Stomach (tissue), 9 donors: ENCODE measurements around the gene LHFPL3. TPM values are rescaled to one million over a fixed set of nuclear protein-coding genes. Genes with fewer than 3 reads are reported as not detected.

Source experiments
- DNase-seq, 2 donors: peaks; one replicate each; pipeline versions ENCODE4 v3.0.0 to v3.0.0-alpha.2; 2013 to 2019
- H3K27ac ChIP-seq, 5 donors: fragments of 200-600 bp in 4 of 5; sonication (generic) in 4 of 5; one replicate each; pipeline ENCODE4 v1.5.1; 2013 to 2019; ENCODE audit warnings: mild to moderate bottlenecking in 1 of 5, moderate library complexity in 1 of 5
- H3K27me3 ChIP-seq, 3 donors: fragments of 200-600 bp; sonication (generic); one replicate each; pipeline ENCODE4 v1.5.1; 2017 to 2019; ENCODE audit warnings: mixed run types in 1 of 3
- H3K36me3 ChIP-seq, 4 donors: fragments of 200-600 bp; sonication (generic); 1 replicate in 3 of 4; 2 replicates in 1 of 4; pipeline ENCODE4 v1.5.1; 2016 to 2019
- H3K4me1 ChIP-seq, 4 donors: fragments of 200-600 bp; sonication (generic); one replicate each; pipeline ENCODE4 v1.5.1; 2016 to 2019
- H3K4me3 ChIP-seq, 4 donors: fragments of 200-600 bp; sonication (generic) in 3 of 4; one replicate each; pipeline ENCODE4 v1.5.1; 2016 to 2019; ENCODE audit warnings: mild to moderate bottlenecking in 1 of 4
- H3K9me3 ChIP-seq, 4 donors: fragments of 200-600 bp; sonication (generic); one replicate each; pipeline ENCODE4 v1.5.1; 2016 to 2019
- EP300 ChIP-seq: sonication (generic); formaldehyde crosslinking; IDR thresholded peaks from one replicate; pipeline ENCODE4 v1.6.1; 2017; ENCODE audit warnings: antibody characterized with exemption
- POLR2A ChIP-seq, 4 donors: fragments of 450-650 bp; IDR thresholded peaks; one replicate each; pipeline ENCODE4 v1.6.1; 2016; ENCODE audit warnings: antibody characterized with exemption in 4 of 4, control low read depth in 2 of 4, mild to moderate bottlenecking in 1 of 4, moderate library complexity in 1 of 4
- POLR2AphosphoS5 ChIP-seq, 3 donors: sonication (generic); formaldehyde crosslinking; IDR thresholded peaks; one replicate each; pipeline ENCODE4 v1.6.1; 2016; ENCODE audit warnings: antibody characterized with exemption in 3 of 3
- WGBS, 5 donors: extraction: QIAGEN DNeasy Blood & Tissue Kit in 3 of 5; methylation state at CpG; one replicate each; pipeline versions ENCODE4 v1.1.5 to v1.1.7; 2013 to 2018; 5-methylcytosine and 5-hydroxymethylcytosine counted together
- intact Hi-C: fragments of 100-400 bp; cut with DNase I; formaldehyde crosslinking; loops from one replicate; pipeline ENCODE4 v1.15.1; 2023; ENCODE audit warnings: low total_unique reads
- polyA plus RNA-seq, 3 donors: library from polyadenylated mRNA; stranded (reverse); fragments of 200-250 nt; gene quantifications; one replicate each; pipeline ENCODE4 v1.2.3, GENCODE V29; 2013
- total RNA-seq, 5 donors: library from RNA; depleted of rRNA; stranded (reverse); fragments of >200 nt; gene quantifications; one replicate each; pipeline versions ENCODE4 v1.1.0 to v1.2.3, GENCODE V29; 2014 to 2016
- TF ChIP-seq, protein P1 (sequence below), 7 experiments: fragments of 450-650 bp in 4 of 7; fragments of 200-600 bp in 3 of 7; sonication (generic) in 3 of 7; IDR thresholded peaks; one replicate each; pipeline ENCODE4 v1.5.1; 2016 to 2019; ENCODE audit warnings: antibody characterized with exemption in 7 of 7, control low read depth in 2 of 7, mild to moderate bottlenecking in 1 of 7
- donor health status: healthy with polysubstance abuse.
- donor health status: Bipolar disorder and iron deficiency.
- donor health status: healthy.

Gene LHFPL3
- total and polyA plus RNA-seq, 8 donors, result 0.55 TPM; not detected in 7

DNA sequence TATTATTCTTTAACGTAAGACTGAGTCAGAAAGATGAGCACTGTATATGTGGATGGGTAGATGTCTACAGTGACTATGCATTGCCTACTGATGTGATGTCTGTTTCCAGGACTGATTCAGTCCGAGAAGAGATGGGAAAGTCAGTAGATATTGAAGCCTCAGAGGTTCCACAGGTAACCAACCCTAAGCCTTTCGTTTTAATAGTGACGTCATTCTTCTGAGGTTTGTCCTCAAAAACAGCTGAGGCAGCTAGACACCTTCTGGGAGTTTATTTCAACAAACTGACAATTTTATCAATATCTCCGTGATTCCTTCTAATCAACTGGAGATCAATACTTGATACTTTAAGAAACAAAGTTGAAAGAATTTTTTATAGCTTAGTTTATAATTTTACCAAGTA lies 171.6 kb downstream of the LHFPL3 start:
- Histone ChIP-seq H3K4me1 (no peaks in the 10 kb centered on the region), H3K27ac (no peak overlapping the region), H3K36me3 (no peaks in the 10 kb centered on the region), H3K9me3 (no peaks in the 10 kb centered on the region), H3K27me3 (no peaks in the 10 kb centered on the region), H3K4me3 (no peak overlapping the region)
- WGBS, 5 donors, result 70 to 84% (median 73%) methylated on average over 5 of the region's 5 CpGs
- intact Hi-C loops, result no loop called here
- no peak for DNase-seq
- TF ChIP-seq POLR2AphosphoS5 (IDR thresholded peaks at IDR 0.05) (no peak), EP300 (no peak), POLR2A (IDR thresholded peaks at IDR 0.05) (no peak)
- TF ChIP-seq, protein P1, sequence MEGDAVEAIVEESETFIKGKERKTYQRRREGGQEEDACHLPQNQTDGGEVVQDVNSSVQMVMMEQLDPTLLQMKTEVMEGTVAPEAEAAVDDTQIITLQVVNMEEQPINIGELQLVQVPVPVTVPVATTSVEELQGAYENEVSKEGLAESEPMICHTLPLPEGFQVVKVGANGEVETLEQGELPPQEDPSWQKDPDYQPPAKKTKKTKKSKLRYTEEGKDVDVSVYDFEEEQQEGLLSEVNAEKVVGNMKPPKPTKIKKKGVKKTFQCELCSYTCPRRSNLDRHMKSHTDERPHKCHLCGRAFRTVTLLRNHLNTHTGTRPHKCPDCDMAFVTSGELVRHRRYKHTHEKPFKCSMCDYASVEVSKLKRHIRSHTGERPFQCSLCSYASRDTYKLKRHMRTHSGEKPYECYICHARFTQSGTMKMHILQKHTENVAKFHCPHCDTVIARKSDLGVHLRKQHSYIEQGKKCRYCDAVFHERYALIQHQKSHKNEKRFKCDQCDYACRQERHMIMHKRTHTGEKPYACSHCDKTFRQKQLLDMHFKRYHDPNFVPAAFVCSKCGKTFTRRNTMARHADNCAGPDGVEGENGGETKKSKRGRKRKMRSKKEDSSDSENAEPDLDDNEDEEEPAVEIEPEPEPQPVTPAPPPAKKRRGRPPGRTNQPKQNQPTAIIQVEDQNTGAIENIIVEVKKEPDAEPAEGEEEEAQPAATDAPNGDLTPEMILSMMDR (IDR thresholded peaks at IDR 0.05), result no peak

- intact Hi-C loops, result no loop called here
- Histone ChIP-seq H3K36me3 (no peaks in the 10 kb centered on the region), H3K9me3 (peaks cover 0 to 4% (median 0%) of the 10 kb centered on the region in 4 donors), H3K4me3 (no peak overlapping the region), H3K4me1 (no peaks in the 10 kb centered on the region), H3K27me3 (no peaks in the 10 kb centered on the region), H3K27ac (no peak overlapping the region)
- no peak for TF ChIP-seq EP300
- no peak for TF ChIP-seq POLR2AphosphoS5 (IDR thresholded peaks at IDR 0.05)
- no peak for TF ChIP-seq POLR2A (IDR thresholded peaks at IDR 0.05)
- TF ChIP-seq, protein P1 (IDR thresholded peaks at IDR 0.05), result no peak
- DNase-seq, result no peak
Measured at GRCh38 chr7:104509874-104510273, 181.5 kb downstream of the LHFPL3 start.

DNA sequence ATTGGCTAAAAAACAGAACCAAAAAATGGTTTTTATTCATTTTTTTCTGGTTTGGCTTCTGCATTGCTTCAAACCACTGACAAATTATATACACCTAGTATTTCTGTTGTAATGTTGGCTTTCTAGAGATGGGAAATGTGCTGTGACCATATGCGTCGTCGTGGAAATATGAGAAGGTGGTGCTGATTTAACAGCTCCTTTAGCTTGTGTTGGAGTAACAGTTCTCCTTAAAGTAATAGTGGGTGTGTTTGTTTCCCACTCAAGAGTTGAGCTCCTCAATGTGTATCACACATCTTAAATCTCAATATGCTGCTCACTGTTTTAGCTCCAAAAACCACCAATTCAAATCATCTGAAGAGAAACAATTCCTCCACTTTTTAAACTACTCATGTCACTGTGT lies 196.4 kb downstream of the LHFPL3 start:
- 64 to 72% (median 68%) methylated on average over 3 of the region's 3 CpGs for WGBS, 5 donors

GRCh38 chr7:104528142-104528541 lies 199.7 kb downstream of the LHFPL3 start:
- intact Hi-C loops, result no loop called here
- no peak for TF ChIP-seq EP300
- TF ChIP-seq POLR2A (IDR thresholded peaks at IDR 0.05), result no peak
- TF ChIP-seq, protein P1 (IDR thresholded peaks at IDR 0.05), result no peak
- no peak for TF ChIP-seq POLR2AphosphoS5 (IDR thresholded peaks at IDR 0.05)
- no peaks in the 10 kb centered on the region for H3K27me3 ChIP-seq
- H3K9me3 ChIP-seq, result no peaks in the 10 kb centered on the region
- no peaks in the 10 kb centered on the region for H3K4me1 ChIP-seq
- no peak overlapping the region for H3K27ac ChIP-seq
- no peak overlapping the region for H3K4me3 ChIP-seq
- no peak for DNase-seq
- no peaks in the 10 kb centered on the region for H3K36me3 ChIP-seq

More for the DNA sequence above, 196.4 kb downstream of the LHFPL3 start:
- Histone ChIP-seq H3K27ac (no peak overlapping the region), H3K4me1 (no peaks in the 10 kb centered on the region), H3K9me3 (no peaks in the 10 kb centered on the region), H3K36me3 (no peaks in the 10 kb centered on the region), H3K4me3 (no peak overlapping the region), H3K27me3 (no peaks in the 10 kb centered on the region)
- intact Hi-C loops, result no loop called here
- DNase-seq, result no peak
- TF ChIP-seq EP300 (no peak), POLR2AphosphoS5 (IDR thresholded peaks at IDR 0.05) (no peak), POLR2A (IDR thresholded peaks at IDR 0.05) (no peak)
- TF ChIP-seq, protein P1 (IDR thresholded peaks at IDR 0.05), result no peak
